GM19240 (cell line): Measurements from ENCODE around the gene RBMS1.
"Not testable (repeated sequence)": the region's sequence is repeated elsewhere in the genome, so short reads cannot be mapped to it uniquely, and the experiment has no call there.

Experiments
- DNase-seq: peaks from one replicate; pipeline ENCODE4 v3.0.0; 2011; ENCODE audit warnings: low spot score; ENCODE audit not compliant: insufficient read length

Gene RBMS1

GRCh38 chr2:160471950-160472349 is 21.7 kb downstream of the RBMS1 start:
- DNase-seq: no peak

DNA sequence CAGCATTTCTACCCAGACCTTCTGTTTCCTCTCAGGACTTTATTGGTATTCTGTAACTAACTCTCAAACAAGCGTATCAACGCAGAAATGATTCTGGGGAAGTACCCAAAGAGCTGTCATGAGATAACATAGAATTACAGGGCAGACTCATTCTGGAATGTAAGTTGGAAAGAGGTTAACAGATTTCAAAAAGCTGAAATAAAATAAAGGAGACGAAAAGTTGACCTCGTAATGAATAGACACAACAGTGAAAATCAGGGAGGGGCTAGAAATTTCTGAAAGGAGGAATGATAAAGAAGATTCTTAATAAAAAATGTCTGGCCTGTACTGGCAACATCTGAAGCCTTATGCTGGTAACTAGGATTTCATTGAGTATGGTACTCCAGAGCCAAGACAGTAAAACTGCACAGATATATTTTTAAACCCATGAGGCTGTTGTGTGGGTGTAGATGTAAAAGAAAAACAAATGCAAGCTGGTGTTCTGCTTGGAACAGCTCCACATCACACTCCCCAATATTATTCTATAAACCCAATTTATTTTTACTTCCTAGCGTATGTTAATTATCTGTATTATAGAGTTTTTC is 23.9 kb downstream of the RBMS1 start:
- DNase-seq: no peak

DNA sequence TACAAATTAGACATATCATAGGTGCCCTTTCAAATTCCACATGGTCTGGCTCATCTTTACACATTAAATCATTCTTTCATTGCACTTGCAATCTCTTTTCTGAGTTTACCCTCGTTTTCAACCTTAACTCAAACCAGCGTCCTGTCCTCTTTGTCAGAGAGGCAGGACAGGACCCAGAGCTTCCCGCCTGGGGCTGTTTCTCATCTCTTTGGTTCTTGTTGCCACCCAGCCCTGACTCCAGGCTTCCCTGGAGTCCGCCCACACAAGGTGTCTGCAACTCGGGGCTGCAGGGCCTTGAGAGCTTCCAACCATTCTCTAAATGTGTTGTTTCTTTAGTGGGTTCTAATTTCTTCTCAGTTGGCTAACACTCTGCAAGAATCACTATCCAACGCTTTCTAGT is 24.4 kb downstream of the RBMS1 start:
- no peak for DNase-seq

- DNase-seq: no peak
These were observed 26.5 kb downstream of the RBMS1 start for GRCh38 chr2:160467086-160467485.

DNA sequence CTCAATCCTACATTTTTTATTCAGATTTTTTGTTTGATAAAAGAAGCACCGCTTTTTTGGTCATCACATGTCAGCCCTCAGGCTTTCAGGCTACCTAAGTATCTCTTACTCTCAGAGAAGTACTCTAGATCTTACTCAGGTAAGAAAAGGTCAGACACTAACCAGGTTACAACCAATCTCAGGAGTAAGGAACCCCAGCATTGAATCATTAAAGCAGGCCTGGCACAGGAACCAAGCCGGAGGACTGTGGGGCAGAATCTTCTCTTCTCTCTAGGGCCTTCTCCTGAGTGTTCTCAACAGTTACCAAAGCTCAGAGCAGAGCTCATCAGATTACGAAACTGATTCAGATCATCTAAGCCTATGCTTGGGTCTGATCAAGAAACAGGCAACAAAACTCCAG is 28.2 kb downstream of the RBMS1 start:
- no peak for DNase-seq

DNA sequence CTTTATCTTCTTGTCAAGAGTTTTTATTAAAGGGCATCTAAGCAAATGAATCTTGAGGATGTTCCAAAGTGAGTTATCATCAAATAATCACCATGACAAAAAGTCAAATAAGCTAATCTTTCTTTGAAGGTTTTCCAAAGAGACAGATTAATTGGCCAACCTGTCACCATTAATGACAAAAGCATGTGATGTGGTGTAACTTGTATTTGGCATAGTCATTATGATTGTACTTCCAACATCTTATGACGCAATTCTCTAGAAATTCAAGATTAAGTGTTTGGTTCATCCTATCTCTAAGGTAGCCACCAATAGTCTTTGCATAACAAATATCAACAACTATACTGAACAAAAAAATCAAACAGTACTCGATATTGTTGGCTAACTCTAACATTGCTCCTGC is 28.6 kb downstream of the RBMS1 start:
- no peak for DNase-seq

- no peak for DNase-seq
These were observed 29.6 kb downstream of the RBMS1 start for GRCh38 chr2:160464017-160464416.

GRCh38 chr2:160463245-160463644 is 30.4 kb downstream of the RBMS1 start:
- no peak for DNase-seq

GRCh38 chr2:160460333-160460731 is 33.3 kb downstream of the RBMS1 start:
- DNase-seq: no peak

DNA sequence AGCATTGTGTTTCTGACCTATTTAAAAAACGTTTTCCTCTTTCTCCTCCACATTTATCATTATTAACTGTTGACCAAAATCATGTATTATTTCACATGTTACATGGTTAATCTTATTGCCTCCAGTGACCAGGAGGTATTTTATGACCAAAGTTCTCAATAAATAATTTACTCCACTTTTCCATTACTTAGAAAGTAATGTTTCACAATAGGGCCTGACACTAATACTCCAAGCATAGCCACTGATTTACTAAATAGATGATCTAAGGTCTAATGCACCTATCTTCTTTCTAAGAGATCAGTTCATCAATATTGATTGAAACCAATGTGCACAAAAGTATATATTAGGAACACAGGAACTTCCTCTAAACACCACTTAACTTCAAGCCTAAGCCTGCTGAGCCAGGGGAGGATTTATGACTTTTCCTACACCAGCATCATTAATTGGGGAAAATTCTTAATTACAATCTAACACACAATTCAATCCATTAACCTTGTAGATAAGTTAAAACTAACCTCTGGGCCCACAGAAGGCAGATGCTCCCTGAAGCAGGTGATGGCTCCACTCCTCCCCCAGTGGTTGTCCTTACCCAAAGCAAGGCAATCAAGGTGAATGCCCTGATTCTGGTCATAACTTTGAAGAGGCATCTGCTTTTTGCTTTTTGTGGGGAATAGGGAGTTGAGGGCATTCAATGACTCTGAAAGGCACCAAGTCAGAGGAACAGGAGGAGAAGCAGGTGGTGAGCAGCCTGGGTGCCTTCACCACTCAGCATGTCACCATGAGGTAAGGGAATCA is 33.9 kb downstream of the RBMS1 start:
- DNase-seq: no peak

GRCh38 chr2:160458718-160459453 is 34.7 kb downstream of the RBMS1 start:
- no peak for DNase-seq

DNA sequence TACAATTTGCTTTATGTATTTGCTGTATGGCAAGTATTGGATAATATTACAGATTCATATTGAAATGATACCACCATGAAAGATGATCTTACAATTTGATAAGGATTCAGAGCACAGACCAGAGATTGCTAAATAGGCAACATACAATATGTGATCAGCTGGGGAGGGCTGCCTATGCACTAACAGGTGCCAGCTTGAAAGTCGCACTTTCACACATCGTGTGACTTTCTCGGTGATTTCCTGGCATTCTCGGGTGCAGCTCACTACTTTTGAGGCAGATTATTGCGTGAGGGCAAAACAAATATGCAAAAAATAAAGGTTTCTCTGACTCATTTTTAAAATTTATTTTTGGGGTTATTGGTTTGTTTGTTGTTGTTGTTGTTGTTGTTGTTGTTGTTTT is 36.0 kb downstream of the RBMS1 start:
- DNase-seq: no peak

GRCh38 chr2:160454070-160454797 is 39.4 kb downstream of the RBMS1 start:
- DNase-seq: no peak

DNA sequence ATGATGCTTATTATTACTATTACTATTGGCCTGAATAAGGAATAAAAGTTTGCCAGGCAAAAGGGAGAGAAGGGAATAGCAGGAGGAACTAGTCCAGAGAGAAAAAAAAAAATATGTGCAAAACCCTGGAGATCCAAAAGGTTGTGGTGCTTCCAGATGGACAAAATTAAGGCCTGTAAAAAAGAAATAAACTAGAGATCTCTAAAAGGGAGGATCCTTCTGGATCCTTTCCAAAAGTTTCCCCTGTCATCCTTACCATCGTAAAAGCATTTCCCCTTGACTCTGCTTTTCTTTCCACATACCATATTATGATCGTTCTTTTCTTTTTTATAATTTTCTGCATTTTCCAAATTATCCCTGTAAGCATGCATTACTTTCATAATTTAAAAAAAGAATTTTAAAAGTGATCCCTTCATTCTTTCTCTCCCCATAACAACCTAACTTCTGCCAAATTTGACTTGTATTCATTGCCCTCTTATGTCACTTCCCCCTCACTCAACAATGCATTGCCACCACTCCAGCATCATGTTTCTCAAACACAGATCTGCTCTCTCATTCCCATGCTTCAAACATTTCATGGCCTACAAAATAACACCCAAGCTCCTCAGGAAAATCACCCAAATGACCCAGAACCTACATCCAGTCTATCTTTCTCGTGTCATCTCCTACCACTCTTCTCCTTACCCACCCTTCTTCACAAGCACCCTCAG is 40.3 kb downstream of the RBMS1 start:
- DNase-seq: no peak

- DNase-seq: no peak
These were observed 43.1 kb downstream of the RBMS1 start for GRCh38 chr2:160450486-160450885.

DNA sequence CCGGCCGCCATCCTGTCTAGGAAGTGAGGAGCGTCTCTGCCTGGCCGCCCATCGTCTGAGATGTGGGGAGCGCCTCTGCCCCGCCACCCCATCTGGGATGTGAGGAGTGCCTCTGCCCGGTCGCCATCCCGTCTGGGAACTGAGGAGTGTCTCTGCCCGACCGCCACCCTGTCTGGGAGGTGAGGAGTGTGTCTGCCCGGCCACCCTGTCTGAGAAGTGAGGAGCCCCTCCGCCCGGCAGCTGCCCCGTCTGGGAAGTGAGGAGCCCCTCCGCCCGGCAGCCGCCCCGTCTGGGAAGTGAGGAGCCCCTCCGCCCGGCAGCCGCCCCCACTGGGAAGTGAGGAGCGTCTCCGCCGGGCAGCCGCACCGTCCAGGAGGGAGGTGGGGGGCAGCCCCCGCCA is 44.8 kb downstream of the RBMS1 start:
- not testable (repeated sequence) for DNase-seq

DNA sequence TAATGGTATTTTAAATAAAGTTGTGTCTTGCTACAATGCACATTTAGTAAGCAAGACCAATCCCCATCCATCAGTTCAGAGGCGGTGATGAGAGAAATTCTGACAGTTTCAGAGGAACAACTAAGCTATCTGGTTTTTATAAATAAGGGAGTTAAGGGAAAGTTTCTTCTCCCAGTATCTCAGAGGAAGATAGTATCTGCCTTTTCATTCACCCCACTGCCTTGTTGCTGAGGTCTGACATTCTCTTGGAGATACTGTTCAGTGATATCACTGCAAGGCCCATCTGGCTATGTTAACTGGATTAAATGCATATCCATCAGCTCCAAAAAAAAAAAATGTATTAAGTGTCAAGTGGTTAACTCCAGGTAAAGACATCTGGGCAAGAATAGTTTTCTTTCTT is 47.9 kb downstream of the RBMS1 start:
- no peak for DNase-seq

- no peak for DNase-seq
These were observed 51.0 kb downstream of the RBMS1 start for GRCh38 chr2:160442603-160443002.

- no peak for DNase-seq
These were observed 52.7 kb downstream of the RBMS1 start for GRCh38 chr2:160440888-160441287.

DNA sequence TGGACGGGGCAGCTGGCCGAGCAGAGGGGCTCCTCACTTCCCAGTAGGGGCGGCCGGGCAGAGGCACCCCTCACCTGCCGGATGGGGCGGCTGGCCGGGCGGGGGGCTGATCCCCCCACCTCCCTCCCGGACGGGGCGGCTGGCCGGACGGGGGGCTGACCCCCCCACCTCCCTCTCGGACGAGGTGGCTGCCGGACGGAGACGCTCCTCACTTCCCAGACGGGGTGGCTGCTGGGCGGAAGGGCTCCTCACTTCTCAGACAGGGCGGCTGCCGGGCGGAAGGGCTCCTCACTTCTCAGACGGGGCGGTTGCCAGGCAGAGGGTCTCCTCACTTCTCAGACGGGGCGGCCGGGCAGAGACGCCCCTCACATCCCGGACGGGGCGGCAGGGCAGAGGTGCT is 54.6 kb downstream of the RBMS1 start:
- not testable (repeated sequence) for DNase-seq

DNA sequence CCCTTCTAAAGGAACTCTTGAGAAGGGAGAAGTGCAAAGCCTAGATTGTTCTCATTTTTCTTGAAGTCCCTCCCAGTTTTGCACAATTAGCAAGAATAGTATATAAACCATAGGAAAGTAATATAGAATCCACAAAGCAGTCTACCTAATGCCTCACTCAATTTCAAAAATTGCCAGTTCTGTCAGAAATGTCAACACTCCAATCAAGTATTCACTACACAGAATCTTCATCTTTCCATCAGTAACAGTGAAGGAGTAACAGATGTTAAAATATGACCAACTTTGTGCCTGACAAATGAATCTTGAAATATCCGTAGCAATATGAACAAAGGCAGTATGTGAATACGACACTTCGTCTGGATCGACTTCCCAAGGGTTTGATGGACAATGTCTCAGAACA is 56.3 kb downstream of the RBMS1 start:
- no peak for DNase-seq
